H4 (cell line): ENCODE measurements around the gene RNF166. TPM values are rescaled to one million over a fixed set of nuclear protein-coding genes. Genes with fewer than 3 reads are reported as not detected.
"Not testable (repeated sequence)": the region's sequence is repeated elsewhere in the genome, so short reads cannot be mapped to it uniquely, and the experiment has no call there.

Source experiments
- DNase-seq: peaks from one replicate; pipeline ENCODE4 v3.0.0-alpha.2; 2015; ENCODE audit warnings: low spot score
- total RNA-seq: library from RNA; depleted of rRNA; stranded (reverse); fragments of >200 nt; shearing (Covaris generic); gene quantifications from 2 replicates; pipeline ENCODE4 v1.2.3, GENCODE V29; 2014

RNF166 gene
- total RNA-seq, 1 experiment from 2014 or later: 16.0 TPM

DNA sequence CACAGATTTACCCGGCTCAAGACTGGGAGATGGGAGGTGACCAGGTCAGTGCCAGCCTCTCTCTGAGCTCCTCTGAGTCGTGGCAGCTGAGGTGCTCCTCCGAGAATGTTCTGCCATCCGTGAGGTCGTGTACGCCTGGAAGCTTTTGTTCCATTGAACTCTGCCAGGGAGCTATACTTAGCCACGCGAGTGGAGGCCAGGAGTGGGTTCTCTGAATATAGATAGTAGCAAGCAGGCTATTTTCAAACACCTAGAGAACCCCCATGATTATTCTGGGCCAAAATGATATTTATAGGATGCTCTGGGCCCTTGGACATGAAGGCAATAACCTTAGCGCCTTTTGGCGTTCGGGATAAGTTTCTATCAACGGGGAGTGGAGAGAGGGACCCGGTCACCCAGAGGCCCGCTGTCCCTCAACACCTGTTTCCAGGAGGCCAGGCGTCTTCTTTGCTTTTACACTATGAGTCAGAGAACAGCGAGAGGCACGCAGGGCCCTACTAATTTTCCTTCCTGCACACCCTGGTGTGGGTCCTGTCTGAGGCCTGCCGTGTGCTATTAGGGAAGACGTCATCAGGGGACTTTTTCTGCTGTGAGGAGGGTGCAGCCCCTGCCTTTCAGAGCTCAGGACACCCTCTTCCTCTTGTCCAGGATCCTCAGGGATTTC lies 32.4 kb downstream of the RNF166 start:
- DNase-seq: no peak

- no peak for DNase-seq
Observed at GRCh38 chr16:88672776-88673175, 33.4 kb downstream of the RNF166 start.

DNA sequence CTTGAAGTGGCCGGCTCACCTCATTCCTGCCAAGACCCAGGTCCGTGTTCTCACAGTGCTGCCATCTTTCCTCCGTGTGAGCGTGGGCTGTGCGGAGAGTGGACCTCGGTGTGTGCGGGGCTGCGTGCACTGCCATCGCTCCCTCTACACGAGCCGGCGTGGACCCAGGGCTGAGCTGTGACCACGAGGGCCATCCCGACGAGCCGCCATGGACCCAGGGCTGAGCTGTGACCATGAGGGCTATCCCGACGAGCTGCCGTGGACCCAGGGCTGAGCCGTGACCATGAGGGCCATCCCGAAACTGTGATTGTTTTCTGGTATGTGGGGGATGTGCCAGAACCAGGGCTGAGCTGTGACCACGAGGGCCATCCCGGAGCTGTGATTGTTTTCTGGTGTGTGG lies 34.4 kb downstream of the RNF166 start:
- no peak for DNase-seq

DNA sequence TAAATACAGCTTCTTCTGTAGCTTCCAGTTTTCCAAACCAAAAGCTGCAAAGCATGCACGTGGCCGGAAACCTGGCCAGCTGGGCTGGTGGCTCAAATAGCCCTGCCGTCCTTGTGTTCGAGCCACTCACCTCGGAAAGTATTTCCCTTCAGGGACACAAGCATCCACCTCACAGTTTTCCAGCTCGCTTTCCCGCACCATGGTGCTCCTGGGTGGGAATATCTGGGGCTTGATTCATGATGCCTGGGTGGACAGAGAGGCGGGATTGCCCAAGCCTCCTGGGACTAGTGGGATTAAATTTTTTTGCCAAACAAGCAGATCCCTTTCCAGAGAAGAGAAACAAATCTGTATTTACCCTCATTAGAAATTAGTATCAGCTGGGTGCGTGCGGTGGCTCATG lies 36.2 kb downstream of the RNF166 start:
- DNase-seq: no peak

- DNase-seq: not testable (repeated sequence)
Observed at GRCh38 chr16:88669493-88669892, 36.7 kb downstream of the RNF166 start.

GRCh38 chr16:88667461-88667860 lies 38.7 kb downstream of the RNF166 start:
- no peak for DNase-seq

DNA sequence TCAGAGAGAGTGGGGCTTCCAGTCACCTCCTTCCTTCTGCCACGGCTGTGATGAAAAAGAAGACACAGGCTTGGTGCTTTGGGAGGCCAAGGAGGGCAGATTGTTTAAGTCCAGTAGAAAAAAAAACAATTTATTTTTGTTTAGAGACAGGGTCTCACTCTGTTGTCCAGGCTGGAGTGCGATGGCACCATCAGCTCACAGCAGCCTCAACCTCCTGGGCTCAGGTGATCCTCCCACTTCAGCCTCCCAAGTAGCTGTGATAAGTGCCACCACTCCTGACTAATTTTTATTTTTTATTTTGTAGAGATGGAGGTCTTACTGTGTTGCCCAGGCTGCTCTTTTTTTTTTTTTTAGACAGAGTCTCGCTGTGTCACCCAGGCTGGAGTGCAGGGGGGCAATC lies 40.6 kb downstream of the RNF166 start:
- no peak for DNase-seq

DNA sequence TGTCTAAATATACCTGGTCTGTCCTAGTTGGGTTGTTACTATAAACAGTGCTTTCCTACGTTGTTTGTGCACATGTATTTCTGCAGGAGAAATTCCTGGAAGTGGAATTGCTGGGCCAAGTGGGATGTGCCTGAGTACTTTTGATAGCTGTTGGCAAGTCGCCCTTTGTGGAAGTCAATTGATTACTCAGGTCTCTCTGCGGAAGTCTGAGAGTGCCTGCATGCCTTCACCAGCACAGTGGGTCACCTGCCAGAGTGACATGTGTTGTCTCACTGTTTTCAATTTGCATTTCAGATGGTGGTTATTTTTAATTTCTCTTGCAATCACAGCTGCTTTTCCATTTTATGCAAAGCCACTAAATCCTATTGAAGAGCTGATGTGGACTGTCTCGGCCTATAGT lies 41.1 kb downstream of the RNF166 start:
- DNase-seq: no peak

DNA sequence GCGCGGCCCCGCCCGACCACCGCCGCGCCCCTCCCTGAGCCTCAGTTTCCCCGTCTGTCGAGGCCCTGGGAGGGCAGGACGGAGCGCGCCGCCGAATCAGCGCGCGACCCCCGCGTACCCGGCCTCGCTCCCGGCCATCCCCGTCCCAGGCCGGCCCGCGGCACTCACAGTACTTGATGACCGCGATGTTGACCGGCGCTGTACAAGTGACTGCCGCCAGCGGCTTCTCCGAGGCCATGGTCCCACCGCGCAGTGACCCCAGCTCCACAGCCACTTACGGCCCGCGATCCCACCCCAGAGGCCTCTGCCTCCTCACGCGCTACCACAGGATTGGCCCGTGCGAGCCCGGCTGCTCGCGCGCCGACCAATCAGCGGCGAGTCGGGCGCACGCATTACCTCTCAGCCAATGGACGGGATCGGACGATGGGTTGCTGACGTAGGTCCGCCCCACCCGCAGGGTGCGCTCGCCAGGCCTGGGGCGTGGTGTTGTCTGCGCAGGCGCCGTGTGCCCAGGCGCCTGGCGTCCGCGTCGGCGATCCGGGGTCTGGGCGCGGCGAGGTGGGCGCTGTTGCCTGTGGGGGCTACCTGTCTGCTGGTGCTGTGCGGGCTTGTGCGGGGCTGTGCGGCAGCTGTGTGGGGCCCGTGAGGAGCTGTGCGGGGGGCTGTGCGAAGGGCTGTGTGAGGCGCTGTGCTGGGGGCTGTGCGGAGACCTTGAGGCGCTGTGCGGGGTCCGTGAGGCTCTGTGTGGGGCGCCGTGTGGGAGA lies 43.2 kb downstream of the RNF166 start, which contains the start of gene MVD:
MVD (minus strand) TSS at position 249 of the 764 bp plus-strand sequence; CDS start at position 238, 11 bp downstream.
- DNase-seq: peak; percentile 99

- DNase-seq: no peak
Observed at GRCh38 chr16:88662222-88662842, 43.9 kb downstream of the RNF166 start.

GRCh38 chr16:88661468-88661867 lies 44.7 kb downstream of the RNF166 start:
- DNase-seq: no peak

- DNase-seq: no peak
Observed at GRCh38 chr16:88659160-88659559, 47.0 kb downstream of the RNF166 start.

DNA sequence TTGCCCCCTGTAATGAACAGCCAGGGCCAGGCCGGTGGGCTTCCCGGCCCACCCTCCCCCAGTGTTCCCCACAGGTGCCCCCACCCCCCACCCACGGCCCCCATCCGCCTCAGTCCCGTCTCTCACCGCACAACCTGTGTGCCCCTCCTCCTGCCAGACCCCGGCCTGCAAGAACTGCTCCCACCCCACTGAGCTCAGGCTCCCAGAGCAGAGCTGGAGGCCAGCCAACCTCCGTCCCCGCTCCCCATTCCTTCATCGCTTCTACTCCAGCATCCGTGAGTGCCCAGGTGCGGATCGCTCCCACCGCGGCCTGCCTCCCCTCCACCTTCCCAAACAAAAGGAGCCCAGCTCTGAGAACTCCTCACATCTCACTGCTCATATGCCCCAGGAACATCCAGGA lies 47.5 kb downstream of the RNF166 start:
- no peak for DNase-seq

DNA sequence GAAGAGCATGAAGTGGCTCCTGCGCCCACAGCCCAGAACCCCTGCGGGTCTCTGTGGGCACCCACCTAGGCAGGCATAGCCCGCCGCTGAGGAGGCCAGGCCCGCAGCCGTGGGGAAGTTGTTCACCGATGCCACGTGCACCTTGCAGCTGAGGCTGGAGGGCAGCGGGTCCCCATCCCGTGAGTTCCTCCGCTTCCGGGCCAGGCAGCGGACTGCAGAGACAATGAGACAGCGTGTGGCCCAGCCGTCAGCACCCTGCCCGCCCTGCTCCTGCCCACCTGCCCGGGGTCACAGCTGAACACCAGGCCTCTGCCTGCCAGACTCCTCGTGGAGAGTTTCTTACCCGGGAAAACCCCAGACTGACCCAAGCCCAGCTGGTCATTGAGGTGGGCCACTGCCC lies 48.8 kb downstream of the RNF166 start:
- no peak for DNase-seq

DNA sequence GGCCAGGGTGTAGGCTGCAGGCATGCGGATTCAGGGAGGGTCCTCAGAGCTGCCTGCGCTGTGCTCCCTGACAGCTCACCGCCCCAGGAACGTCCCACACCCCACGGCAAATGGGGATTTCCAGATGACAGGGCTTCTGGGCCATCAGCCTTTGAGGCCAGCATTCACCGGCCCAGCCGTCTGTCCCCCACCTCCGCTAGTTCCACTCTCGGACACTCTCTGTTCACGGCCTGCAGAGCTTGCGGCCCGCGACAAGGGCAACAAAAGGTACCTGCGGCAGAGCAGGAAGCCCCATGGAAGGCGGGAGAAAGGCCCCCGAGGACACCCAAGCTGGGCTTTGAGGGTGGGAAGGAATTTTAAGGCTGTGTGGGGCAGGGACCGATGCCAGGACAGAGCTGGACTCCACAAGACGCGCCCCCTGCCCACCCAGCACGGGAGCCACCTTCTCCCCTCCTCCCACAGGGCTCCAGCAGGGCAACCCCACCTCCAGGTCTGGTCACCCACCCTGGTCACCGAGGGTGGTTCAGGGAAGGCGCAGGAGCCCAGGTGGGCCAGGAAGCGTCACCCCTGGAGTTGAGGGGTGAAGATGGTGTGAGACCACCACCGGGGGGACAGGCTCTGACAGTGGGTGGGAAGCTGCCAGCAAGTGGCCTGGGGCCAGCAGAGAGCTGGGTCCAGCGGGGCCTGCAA lies 49.8 kb downstream of the RNF166 start:
- DNase-seq: no peak

DNA sequence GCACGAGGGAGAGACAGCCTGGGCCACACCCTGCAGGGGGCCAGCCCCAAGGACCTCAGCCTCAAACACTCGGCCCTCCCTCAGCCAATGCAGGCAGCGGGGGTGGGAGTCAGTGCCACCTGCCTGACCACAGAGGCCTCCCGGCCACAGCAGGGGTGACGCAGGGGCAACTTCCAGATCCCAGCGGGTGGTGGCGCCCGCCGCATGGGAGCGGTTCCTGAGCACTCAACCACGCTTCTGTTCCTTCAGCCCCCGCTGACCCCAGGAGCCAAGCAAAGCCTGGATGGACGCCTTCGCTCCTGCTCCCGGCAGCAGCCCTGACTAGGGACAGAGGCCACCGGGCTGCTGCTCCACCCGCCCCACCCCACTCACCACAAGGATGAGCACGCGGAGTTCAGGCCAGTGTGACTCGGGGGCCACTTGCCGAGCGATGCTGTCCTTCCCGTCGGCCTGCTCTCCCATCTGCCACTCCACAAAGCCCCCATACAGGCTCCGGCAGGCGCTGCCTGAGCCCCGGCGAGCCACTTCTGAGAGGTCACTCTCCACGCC lies 50.4 kb downstream of the RNF166 start:
- DNase-seq: no peak

GRCh38 chr16:88655053-88655732 lies 51.0 kb downstream of the RNF166 start:
- DNase-seq: no peak

DNA sequence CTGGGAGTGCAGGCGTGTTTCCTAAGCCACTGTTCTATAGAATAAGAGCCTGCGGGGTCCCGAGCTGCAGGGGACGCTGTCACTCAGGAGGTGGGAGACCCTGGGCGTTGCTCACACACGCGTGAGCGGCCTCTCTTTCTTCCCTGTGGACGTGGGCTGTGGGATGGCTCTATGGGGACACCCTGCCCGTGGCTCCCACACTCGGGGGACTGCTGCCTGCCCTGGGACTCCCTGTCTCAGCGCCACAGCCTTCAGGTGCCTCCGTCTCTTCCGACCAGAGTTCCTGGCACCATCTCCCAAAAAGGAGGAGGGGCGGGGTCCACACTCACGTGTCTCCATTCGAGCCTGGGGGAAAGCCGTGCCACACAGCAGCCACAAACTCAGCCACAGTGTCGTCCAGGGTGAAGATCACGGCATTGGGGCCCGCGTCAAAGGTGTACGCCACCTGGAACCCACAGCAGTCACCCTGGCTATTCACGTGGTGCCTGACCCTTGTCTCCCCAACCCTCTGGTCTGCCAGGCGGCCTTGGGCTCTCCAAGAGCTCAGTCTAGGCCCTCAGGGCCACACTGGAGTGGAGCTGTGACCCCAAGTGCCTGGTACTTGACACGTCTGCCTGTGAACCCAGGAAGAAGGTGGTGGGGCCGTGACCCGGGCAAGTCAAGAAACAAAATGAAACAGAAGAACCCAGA lies 51.7 kb downstream of the RNF166 start:
- no peak for DNase-seq

DNA sequence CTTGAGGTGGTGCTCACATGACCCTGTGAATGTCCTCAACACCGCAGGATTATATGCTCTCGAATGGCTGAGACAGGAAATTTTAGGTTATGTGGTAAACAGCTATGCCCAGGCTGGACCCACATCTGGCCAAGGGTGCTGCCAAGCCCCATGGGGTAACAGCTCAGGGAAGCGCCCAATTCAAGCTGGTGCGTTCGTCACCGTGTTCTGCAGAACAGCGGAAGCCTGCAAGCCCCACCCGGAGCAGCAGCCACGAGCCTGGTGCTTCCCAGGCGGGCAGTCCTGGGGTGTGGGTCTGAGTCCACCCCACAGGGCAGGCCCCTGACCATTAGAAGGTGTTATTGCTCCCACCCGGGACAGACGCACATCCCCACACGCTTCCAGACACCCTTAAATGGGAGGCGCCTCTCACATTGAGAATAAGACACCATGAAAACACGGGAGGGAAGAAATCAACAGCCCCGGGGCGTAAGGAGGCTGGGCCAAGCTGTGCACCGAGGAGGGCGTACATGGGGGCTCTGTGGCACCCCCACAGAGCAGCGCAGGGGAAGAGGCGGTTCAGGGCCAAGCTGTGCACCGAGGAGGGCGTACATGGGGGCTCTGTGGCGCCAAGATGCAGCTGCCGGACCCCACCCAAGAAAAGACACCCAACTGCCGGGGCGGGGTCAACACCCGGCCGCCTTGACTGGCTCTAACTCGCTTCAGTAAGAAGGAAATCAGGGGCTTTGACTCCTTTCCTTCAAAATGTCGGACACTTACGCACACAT lies 52.4 kb downstream of the RNF166 start:
- no peak for DNase-seq

GRCh38 chr16:88653101-88653500 lies 53.1 kb downstream of the RNF166 start:
- no peak for DNase-seq
